ENCODE measurements around the gene TNNT2. TPM values are rescaled to one million over a fixed set of nuclear protein-coding genes. Genes with fewer than 3 reads are reported as not detected.

TNNT2 gene
- total RNA-seq, 1 experiment from 2014 or later, result 0.17 TPM

DNA sequence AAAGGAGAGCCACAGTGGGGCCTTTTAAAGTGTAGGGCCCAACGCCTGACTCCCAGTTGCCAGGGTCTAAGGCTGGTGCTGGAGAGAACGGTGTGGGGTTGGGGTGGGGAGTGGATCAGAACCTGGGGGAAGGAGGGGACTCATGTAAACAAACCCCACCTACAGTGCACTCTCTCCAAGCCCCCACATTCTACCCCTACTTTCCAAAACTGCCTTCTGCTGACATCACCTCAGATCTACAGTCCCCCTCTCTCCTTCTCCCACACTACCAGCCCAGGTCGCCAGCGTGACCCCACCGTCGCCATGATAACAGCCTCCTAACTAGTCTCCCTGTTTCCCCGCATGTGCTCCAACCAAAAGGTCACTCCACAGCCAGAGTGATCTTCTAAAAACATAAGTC is 26.6 kb downstream of the TNNT2 start:
- H3K36me3 ChIP-seq (replicated peaks; ENCODE audit: control insufficient read depth, insufficient read depth, low read length), result no peaks in the 10 kb centered on the region
- H3K27me3 ChIP-seq (ENCODE audit: control insufficient read depth, insufficient read depth, low read length), result no peaks in the 10 kb centered on the region
- no peak overlapping the region for H3K4me3 ChIP-seq (ENCODE audit: insufficient read depth, low read depth, low read length)
- no peak for DNase-seq

DNA sequence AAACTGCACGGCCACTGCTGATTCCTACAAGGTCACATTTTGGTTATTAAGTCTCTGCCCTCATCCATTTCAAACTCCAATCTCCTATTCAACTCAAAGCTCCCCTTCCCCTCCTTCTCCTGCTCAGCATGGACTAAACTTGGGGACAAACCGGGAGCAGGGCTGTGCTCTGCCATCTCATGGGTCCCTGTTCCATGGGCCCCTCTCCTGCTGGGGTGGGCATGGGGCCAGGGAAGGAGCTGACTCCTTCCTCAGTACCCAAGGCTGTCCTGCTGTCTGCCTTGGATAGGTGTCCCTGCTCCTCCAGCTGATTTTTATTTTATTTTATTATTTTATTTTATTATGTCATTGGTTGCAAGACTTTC is 27.1 kb downstream of the TNNT2 start:
- Histone ChIP-seq H3K4me3 (ENCODE audit: insufficient read depth, low read depth, low read length) (no peak overlapping the region), H3K36me3 (replicated peaks; ENCODE audit: control insufficient read depth, insufficient read depth, low read length) (no peaks in the 10 kb centered on the region), H3K27me3 (ENCODE audit: control insufficient read depth, insufficient read depth, low read length) (no peaks in the 10 kb centered on the region; the same call in 1 of the 2 replicates)
- no peak for DNase-seq

DNA sequence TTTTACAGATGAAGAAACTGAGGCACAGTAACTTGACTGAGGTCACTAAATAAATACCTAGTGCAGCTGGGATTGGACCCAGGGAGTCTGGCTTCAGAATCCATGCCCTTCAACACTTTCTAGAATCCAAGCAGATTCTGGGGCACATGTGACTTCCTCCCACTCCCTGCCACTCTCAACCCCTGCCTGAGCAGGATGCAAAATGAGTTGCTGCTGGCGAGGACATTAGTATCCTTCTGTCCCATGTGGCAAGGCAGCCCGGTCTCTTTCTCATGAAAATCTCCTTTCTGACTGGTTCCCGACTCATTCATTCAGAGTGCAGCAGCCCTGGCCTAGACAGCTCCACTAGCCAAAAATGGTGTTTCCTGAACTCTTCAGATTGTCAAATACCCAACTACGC is 28.4 kb downstream of the TNNT2 start:
- H3K27me3 ChIP-seq (ENCODE audit: control insufficient read depth, insufficient read depth, low read length), result no peaks in the 10 kb centered on the region; the same call in 1 of the 2 replicates
- H3K4me3 ChIP-seq (ENCODE audit: insufficient read depth, low read depth, low read length), result no peak overlapping the region
- no peaks in the 10 kb centered on the region for H3K36me3 ChIP-seq (replicated peaks; ENCODE audit: control insufficient read depth, insufficient read depth, low read length)
- no peak for DNase-seq

DNA sequence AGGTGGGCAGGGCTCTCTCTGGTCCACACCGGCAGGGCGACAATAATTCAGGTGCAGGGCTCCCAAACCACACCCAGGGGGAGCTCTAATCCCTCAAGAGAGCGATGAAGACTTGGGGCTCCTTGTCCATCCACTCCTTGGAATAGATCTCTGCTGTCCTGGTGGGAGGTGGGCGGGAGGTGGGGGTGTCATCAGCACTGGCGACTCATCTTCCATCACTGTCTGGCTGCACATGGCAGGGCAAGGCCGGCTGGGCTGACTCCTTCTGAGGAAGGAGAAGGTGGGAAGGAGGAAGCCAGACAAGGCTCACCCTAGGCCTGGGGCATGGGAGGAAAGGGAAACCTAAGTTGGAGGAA is 29.3 kb downstream of the TNNT2 start:
- H3K4me3 ChIP-seq (ENCODE audit: insufficient read depth, low read depth, low read length), result no peak overlapping the region

DNA sequence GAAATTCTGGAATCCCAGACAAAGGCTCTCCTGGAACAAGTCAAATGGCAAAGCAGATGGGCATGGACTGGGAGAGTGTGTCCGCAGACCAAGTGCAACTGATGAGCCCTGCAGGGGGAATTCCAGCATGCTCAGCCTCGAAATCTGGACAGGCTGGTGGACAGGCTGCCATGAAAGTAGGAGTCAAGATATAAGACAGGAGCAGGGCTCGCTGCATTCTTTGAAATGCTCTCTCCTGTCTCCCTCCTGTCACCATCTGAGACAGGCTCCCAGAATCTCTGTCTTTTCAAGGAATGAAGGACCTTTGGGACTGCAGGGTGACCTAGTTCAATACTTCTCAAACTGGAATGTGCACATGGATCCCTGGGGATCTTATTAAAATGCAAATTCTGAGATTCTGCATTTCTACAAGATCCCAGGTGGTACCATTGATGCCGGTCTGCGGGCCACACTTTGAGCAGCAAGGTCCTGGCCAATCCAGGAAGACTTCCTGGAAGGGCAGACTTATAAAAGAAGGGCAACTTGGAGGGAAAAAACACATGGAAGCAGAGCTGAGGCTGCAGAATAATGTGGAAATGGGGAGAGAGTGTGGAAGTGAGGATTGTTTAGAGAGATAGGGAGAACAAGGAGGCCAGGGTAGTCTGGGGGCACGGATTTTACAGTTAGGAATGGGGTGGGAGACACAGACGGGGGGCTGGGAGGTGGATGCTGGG is 29.8 kb downstream of the TNNT2 start:
- no peak for DNase-seq
- Histone ChIP-seq H3K27me3 (ENCODE audit: control insufficient read depth, insufficient read depth, low read length) (no peaks in the 10 kb centered on the region; the same call in 1 of the 2 replicates), H3K36me3 (replicated peaks; ENCODE audit: control insufficient read depth, insufficient read depth, low read length) (no peaks in the 10 kb centered on the region), H3K4me3 (ENCODE audit: insufficient read depth, low read depth, low read length) (no peak overlapping the region)

More for the DNA sequence above, 29.3 kb downstream of the TNNT2 start:
- peak; percentile 92 for DNase-seq
- Histone ChIP-seq H3K36me3 (replicated peaks; ENCODE audit: control insufficient read depth, insufficient read depth, low read length) (no peaks in the 10 kb centered on the region), H3K27me3 (ENCODE audit: control insufficient read depth, insufficient read depth, low read length) (no peaks in the 10 kb centered on the region; the same call in 1 of the 2 replicates)

DNA sequence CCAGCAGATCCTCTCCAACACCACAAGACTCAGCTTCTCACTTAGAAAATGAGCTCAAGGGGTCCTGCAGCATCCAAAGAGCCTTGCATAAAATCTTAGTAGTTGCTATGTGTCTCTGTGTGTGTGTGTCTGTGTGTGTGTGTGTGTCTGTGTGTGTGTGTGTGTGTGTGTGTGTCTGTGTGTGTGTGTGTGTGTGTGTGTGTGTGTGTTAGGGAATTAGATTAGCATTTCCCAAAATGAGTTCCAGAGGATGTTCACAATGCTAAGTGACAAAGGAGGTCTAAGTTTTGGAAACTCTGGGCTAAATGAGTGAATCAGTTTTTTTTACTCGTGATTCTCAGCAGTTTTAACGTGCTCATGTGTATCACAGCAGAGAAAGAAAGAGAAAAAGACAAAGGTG is 30.5 kb downstream of the TNNT2 start:
- no peak for DNase-seq
- Histone ChIP-seq H3K36me3 (replicated peaks; ENCODE audit: control insufficient read depth, insufficient read depth, low read length) (no peaks in the 10 kb centered on the region), H3K27me3 (ENCODE audit: control insufficient read depth, insufficient read depth, low read length) (no peaks in the 10 kb centered on the region; the same call in 1 of the 2 replicates), H3K4me3 (ENCODE audit: insufficient read depth, low read depth, low read length) (no peak overlapping the region)

DNA sequence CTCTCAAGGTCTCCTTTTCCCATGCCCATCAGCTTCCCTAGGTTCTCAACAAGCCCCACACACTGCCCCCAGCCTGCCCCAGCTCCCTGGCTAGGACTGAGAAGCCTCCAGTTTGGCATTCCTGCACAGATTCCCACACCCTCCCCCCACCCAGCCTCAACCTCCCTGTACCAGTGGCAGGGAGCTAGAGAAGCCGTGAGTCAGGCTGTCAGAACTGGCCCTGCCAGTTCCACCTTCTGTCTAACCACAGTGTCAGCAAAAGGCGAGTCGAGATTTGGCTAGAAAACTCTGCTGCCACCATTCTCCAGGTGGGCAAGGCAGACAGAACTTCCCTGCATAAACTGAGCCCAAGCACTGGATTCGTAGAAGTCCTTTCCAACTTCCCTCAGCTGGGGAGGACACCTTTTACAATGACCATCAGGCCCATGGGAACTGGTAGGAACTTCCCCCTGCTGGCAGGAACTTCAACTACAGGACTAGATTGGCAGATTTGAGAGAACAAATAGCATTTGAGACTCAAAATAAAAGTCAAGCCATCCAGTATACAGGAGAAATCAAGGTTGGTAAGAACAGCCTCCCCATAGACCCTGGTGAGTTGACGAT is 31.0 kb downstream of the TNNT2 start:
- no peaks in the 10 kb centered on the region for H3K36me3 ChIP-seq (replicated peaks; ENCODE audit: control insufficient read depth, insufficient read depth, low read length)
- no peak overlapping the region for H3K4me3 ChIP-seq (ENCODE audit: insufficient read depth, low read depth, low read length)
- no peaks in the 10 kb centered on the region; the same call in 1 of the 2 replicates for H3K27me3 ChIP-seq (ENCODE audit: control insufficient read depth, insufficient read depth, low read length)
- peak; percentile 78 for DNase-seq

DNA sequence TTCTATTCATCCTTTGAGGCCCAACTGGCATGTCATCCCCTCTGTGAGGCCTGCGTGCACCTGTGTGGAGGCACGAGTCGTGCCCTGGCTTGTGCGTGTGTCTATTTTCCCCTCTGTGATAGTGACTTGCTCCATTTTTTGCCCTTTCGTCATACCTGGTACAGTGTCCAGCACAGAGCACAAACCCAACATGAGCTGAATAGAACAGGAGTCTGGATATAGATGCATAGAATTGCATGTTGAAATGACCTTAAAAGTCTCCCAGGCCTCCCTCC is 32.5 kb downstream of the TNNT2 start:
- Histone ChIP-seq H3K36me3 (replicated peaks; ENCODE audit: control insufficient read depth, insufficient read depth, low read length) (no peaks in the 10 kb centered on the region), H3K4me3 (ENCODE audit: insufficient read depth, low read depth, low read length) (no peak overlapping the region), H3K27me3 (ENCODE audit: control insufficient read depth, insufficient read depth, low read length) (no peaks in the 10 kb centered on the region; the same call in 1 of the 2 replicates)
- no peak for DNase-seq

DNA sequence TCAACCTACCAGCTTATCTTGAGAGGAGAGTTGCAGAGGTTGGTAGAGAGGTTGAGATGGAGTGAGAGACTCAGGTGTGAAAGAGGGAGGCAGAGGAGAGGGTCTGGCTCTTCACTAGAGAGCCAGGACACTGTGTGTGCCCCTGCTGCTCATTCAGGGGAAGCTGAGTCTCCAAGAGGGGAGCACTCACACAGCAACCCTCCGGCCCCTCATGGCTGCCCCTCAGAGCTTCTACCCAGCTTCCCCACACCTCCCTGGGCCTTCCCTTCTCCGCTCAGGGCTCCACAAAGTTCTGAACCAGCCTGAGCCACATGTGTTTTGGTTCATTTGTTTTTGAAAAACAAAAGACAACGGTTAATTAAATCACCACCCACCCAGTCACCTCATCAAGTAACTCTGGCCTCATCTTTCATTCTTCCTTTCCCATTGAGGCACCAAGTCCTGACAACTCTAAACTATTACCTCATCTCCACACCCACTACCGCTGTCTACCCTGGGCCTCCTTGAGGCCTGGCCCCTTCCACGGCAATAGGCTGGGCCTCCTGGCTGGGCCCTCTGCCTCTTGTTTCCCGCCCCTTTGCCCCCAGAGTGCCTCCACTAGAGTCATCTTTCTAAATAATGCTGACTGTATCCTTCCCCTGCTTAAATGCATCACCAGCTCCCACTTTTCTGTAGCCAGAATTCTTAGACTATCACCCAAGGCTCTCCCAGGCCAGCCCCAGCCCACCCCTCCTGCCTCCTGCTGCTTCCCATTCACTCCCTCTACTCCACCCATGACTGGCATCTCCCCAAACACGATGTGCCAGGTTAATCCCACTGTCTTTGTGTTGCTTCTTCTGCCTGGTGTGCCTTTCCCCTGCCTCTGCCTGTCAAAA is 33.0 kb downstream of the TNNT2 start:
- no peaks in the 10 kb centered on the region for H3K36me3 ChIP-seq (replicated peaks; ENCODE audit: control insufficient read depth, insufficient read depth, low read length)
- no peak overlapping the region for H3K4me3 ChIP-seq (ENCODE audit: insufficient read depth, low read depth, low read length)
- no peaks in the 10 kb centered on the region; the same call in 1 of the 2 replicates for H3K27me3 ChIP-seq (ENCODE audit: control insufficient read depth, insufficient read depth, low read length)
- no peak for DNase-seq

DNA sequence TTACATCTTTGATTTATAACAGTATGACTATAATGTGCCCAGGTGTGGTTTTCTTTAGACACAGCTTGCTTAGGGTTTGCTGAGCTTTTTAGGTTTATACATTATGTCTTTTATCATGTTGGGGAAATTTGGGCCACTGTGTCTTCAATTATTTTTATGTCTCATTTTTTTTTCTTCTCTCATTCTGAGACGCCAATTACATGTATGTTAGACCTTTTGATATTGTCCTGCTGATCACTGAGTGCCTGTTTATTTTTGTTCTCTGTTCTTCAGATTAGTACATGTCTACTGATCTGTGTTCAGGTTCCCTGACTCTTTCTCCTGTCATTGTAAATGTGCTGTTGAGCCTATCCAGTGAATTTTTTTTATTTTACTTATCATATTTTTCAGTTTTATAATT is 36.1 kb downstream of the TNNT2 start:
- H3K27me3 ChIP-seq (ENCODE audit: control insufficient read depth, insufficient read depth, low read length), result no peaks in the 10 kb centered on the region; the same call in 1 of the 2 replicates
- H3K4me3 ChIP-seq (ENCODE audit: insufficient read depth, low read depth, low read length), result no peak overlapping the region
- no peaks in the 10 kb centered on the region for H3K36me3 ChIP-seq (replicated peaks; ENCODE audit: control insufficient read depth, insufficient read depth, low read length)
- no peak for DNase-seq

DNA sequence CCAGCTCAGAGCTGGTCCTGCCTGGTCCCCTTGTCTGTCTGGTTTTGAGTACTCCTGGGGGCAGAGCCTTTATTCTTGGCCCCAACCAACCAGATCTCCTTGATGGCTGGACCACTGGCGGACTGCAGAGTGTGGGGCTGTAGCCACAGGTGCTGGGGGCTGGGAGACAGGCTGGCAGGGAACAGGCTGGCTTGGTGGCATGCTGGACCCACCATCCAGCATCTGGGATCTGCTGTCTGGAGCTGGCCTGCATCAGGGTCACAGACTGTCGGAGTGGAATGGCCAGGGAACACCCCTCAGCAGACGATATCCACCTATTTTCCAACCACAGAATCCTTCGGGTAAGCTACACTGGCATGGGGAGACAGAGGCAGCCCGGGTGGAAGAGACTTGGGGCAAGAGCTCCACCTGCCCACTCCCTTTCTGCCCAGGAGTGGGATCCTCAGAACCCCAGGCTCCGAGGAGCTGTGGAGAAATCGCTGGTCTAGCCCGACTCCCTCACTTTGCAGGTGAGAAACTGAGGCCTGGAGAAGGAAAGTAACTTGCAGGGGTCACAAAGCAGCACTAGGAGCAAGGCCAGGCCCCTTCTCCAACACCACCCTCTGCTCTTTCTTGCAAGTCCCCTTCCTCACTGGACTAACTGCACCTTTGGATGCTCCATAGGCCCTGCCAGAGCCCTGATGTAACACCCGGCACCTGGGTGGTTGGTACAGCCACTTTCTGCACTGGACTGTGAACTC is 40.6 kb downstream of the TNNT2 start:
- no peak for DNase-seq
- Histone ChIP-seq H3K27me3 (ENCODE audit: control insufficient read depth, insufficient read depth, low read length) (no peaks in the 10 kb centered on the region), H3K36me3 (replicated peaks; ENCODE audit: control insufficient read depth, insufficient read depth, low read length) (no peaks in the 10 kb centered on the region), H3K4me3 (ENCODE audit: insufficient read depth, low read depth, low read length) (no peak overlapping the region)

DNA sequence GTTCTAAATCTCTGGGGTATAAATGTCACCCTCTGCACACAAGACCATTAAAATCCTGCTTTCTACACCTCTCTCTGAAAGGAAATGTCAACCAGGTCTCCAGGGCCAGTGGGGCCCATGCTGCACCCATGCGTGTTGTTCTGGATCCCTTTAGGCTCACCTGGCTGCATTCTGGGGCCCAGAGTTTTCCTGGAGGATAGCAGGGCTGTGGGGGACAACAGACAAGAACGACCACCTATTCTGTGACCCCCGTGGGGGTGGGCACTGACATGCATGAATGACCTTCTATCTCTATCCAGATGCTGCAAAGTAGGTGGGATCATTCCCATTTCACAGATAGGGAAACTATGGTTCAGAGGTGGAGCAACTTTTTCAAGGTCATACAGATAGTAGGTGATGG is 41.6 kb downstream of the TNNT2 start:
- H3K27me3 ChIP-seq (ENCODE audit: control insufficient read depth, insufficient read depth, low read length), result no peaks in the 10 kb centered on the region
- H3K4me3 ChIP-seq (ENCODE audit: insufficient read depth, low read depth, low read length), result no peak overlapping the region
- H3K36me3 ChIP-seq (replicated peaks; ENCODE audit: control insufficient read depth, insufficient read depth, low read length), result no peaks in the 10 kb centered on the region
- DNase-seq, result no peak

DNA sequence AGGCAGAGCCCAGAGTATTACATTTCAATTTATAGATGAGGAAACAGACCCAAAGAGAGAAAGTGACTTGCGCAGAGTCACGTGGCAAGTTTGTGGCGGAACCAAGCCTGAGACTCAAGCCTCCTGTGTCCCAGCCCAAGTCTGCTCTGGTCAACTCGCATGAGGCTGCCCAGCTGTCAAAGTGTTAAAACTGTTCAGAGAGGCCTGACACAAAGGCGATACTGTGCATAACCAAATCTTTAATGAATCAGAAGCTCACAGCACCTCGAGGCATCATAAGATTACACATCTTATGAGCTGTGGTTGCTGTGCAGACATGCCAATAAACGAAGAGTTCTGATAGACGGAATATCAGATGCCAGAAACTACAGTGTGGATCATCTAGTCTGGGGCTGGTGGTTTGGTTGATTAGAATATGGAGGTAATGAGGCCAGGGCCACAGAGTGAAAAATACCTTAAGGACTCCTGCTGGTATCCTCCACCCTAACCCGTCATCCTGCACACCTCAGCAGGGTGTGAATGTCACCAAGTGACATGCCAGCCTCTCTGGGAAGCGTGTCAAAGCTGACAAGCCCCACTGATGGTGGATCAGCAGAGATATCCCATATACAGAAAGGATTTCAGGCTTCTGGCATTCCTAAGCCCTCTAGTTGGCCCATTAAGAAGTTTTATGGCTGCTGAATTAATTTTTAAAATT is 42.2 kb downstream of the TNNT2 start:
- no peak for DNase-seq
- Histone ChIP-seq H3K27me3 (ENCODE audit: control insufficient read depth, insufficient read depth, low read length) (no peaks in the 10 kb centered on the region), H3K4me3 (ENCODE audit: insufficient read depth, low read depth, low read length) (no peak overlapping the region), H3K36me3 (replicated peaks; ENCODE audit: control insufficient read depth, insufficient read depth, low read length) (no peaks in the 10 kb centered on the region)

Data from H7 (cell line).